AG10803 (cell line): ENCODE data around the gene KCNN4.

Experiments
- DNase-seq: peaks from one replicate; pipeline ENCODE4 v3.0.0; 2010; ENCODE audit warnings: low read depth
- H3K4me3 ChIP-seq: 2 replicates; pipeline ENCODE4 v1.5.1; 2011; ENCODE audit warnings: mild to moderate bottlenecking, low read length, control low read depth
- TF ChIP-seq, protein P1 (sequence below): conservative IDR thresholded peaks from 2 replicates; pipeline ENCODE4 v1.5.1; 2011; ENCODE audit warnings: mild to moderate bottlenecking, low read length, control low read depth, inconsistent platforms

The KCNN4 gene

GRCh38 chr19:43743059-43743458 lies 37.7 kb downstream of the KCNN4 start:
- TF ChIP-seq, protein P1, sequence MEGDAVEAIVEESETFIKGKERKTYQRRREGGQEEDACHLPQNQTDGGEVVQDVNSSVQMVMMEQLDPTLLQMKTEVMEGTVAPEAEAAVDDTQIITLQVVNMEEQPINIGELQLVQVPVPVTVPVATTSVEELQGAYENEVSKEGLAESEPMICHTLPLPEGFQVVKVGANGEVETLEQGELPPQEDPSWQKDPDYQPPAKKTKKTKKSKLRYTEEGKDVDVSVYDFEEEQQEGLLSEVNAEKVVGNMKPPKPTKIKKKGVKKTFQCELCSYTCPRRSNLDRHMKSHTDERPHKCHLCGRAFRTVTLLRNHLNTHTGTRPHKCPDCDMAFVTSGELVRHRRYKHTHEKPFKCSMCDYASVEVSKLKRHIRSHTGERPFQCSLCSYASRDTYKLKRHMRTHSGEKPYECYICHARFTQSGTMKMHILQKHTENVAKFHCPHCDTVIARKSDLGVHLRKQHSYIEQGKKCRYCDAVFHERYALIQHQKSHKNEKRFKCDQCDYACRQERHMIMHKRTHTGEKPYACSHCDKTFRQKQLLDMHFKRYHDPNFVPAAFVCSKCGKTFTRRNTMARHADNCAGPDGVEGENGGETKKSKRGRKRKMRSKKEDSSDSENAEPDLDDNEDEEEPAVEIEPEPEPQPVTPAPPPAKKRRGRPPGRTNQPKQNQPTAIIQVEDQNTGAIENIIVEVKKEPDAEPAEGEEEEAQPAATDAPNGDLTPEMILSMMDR: no peak
- DNase-seq: peak; percentile 55
- no peak overlapping the region for H3K4me3 ChIP-seq

DNA sequence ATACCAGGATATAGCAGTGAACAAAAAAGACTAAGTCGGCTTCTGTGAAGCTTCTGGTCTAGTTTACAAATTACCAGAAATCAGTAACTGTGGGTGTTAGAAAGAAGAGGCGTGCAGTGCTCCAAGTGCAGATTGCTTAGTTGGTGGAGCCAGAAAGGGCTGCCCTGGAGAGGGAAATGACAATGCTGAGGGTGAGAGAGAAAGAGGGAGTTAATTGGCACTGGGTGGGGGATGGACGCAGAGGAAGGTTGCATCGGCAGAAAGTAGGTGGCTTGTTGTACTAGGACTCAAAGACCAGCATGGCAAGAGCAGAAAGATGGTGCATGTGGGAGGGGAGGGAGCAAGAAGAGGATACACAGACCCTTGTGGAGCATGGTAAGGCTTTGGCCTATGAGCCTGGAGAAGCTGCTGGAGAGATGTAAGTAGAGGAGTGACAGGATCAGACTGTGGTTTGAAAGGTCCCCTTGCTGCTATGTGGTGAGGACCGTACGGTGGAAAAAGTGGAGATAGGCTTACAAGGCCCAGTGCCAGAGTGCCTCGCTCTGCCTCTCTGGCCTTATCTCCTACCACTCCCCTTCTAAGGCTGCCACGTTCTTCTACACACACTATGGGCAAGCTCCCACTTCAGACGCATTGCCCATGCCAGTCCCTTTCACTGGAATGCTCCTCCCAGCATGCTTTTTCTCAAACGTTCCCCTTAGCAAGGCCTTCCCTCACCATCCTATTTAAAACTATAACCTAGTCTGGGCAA lies 39.5 kb downstream of the KCNN4 start:
- no peak overlapping the region for H3K4me3 ChIP-seq
- TF ChIP-seq, protein P1: no peak
- DNase-seq: no peak

- TF ChIP-seq, protein P1: no peak
- no peak for DNase-seq
- no peak overlapping the region for H3K4me3 ChIP-seq
Observed at GRCh38 chr19:43739439-43740235, 41.1 kb downstream of the KCNN4 start.

- no peak for DNase-seq
- H3K4me3 ChIP-seq: no peak overlapping the region
- TF ChIP-seq, protein P1: no peak
Observed at GRCh38 chr19:43738780-43739211, 42.0 kb downstream of the KCNN4 start.

DNA sequence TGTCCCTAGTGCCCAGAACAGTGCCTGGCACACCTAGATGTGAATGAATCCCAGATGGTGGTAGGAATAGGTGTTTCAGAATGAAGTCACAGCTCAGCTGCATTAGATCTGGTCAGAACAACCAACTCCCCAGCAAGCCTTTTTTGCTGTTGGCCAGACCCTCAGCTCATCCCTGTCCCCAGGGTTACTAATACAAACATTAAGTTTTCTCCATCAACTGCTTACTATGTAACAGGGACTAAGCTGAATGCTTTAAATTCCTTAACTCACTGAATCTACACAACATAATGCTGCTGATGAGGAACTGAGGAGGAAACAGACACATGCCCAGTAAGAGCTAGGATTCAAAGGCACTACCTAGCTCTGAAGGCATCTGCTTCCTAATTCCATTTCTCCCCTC lies 44.8 kb downstream of the KCNN4 start:
- H3K4me3 ChIP-seq: no peak overlapping the region
- TF ChIP-seq, protein P1: no peak
- DNase-seq: peak; percentile 67

DNA sequence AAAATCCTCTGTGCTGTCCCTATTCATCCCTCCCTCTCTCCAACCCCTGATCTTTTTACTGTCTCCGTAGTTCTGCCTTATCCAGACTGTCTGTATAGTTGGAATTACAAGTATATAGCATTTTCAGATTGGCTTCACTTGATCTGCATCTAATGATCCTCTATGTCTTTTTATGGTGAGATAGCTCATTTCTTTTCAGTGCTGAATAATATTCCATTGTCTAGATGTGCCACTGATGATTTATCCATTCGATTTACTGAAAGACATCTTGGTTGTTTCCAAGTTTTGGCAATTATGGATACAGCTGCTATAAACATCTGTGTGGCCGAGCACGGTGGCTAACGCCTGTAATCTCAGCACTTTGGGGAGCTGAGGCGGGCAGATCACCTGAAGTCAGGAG lies 45.8 kb downstream of the KCNN4 start:
- TF ChIP-seq, protein P1: no peak
- H3K4me3 ChIP-seq: no peak overlapping the region
- DNase-seq: no peak

DNA sequence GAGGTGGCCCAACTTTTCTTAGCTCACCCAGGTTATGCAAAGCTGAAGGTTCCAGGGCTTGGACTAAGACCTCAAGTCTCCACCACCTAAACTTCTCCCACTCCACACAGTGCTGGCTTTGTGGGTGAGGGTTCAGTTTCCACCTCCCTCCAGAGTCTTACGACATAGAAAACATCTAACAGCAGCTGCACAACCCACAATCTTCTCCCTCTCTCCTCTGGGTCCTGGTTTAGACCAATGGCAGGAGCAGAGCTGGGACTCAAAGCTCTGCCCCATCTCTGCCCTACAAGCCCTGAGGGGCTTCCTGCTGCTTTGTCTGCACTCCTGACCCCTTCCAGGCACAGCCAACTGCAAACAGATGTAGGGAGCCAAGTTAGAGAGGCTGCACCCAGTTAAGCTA lies 48.9 kb downstream of the KCNN4 start:
- no peak for DNase-seq
- H3K4me3 ChIP-seq: no peak overlapping the region
- TF ChIP-seq, protein P1: no peak
